Epithelial cell of proximal tubule (primary cell): ENCODE measurements around the gene C18orf32. TPM values are rescaled to one million over a fixed set of nuclear protein-coding genes. Genes with fewer than 3 reads are reported as not detected.
A peak's percentile ranks its signal among the peaks of the same experiment; 100 is the strongest.

Source experiments
- DNase-seq: peaks from one replicate; pipeline ENCODE4 v3.0.0-alpha.2; 2011; ENCODE audit warnings: low read depth
- H3K4me3 ChIP-seq: 2 replicates; pipeline ENCODE4 v1.5.1; 2011; ENCODE audit warnings: low read depth, mild to moderate bottlenecking, low read length
- CTCF ChIP-seq: conservative IDR thresholded peaks from 2 replicates; pipeline ENCODE4 v1.5.1; 2012; ENCODE audit warnings: low read depth, mild to moderate bottlenecking, low read length
- total RNA-seq: library from RNA; depleted of rRNA; stranded (reverse); fragments of >200 nt; gene quantifications from 2 replicates; pipeline ENCODE4 v1.2.3, GENCODE V29; 2015

The C18orf32 gene
- total RNA-seq, 1 donor from 2014 or later: 59.2 TPM

- H3K4me3 ChIP-seq: no peak overlapping the region
- no peak for DNase-seq
- no peak for TF ChIP-seq CTCF
These were observed 19.4 kb downstream of the C18orf32 start for GRCh38 chr18:49467599-49467998.

- DNase-seq: no peak
- no peak overlapping the region for H3K4me3 ChIP-seq
- no peak for TF ChIP-seq CTCF
These were observed 19.9 kb downstream of the C18orf32 start for GRCh38 chr18:49467019-49467563.

- DNase-seq: no peak
- peak; percentile 18 for TF ChIP-seq CTCF
- H3K4me3 ChIP-seq: no peak overlapping the region
These were observed 22.1 kb downstream of the C18orf32 start for GRCh38 chr18:49464718-49465598.

- no peak overlapping the region for H3K4me3 ChIP-seq
- no peak for DNase-seq
- no peak for TF ChIP-seq CTCF
These were observed 25.4 kb downstream of the C18orf32 start for GRCh38 chr18:49461602-49461977.

- H3K4me3 ChIP-seq: peak overlapping the region; percentile 99
- DNase-seq: no peak
- TF ChIP-seq CTCF: no peak
These were observed 25.9 kb downstream of the C18orf32 start for GRCh38 chr18:49460976-49461601.

GRCh38 chr18:49459404-49460171 is 27.4 kb downstream of the C18orf32 start:
- H3K4me3 ChIP-seq: peak overlapping the region; percentile 99
- TF ChIP-seq CTCF: no peak
- no peak for DNase-seq
